HL-60 (cell line): ENCODE results near the gene CLPX.
A peak's percentile ranks its signal among the peaks of the same experiment; 100 is the strongest.

Experiments used
- CTCF ChIP-seq: IDR thresholded peaks from one replicate; pipeline ENCODE4 v1.5.1; 2011; ENCODE audit warnings: low read length, control low read depth, inconsistent platforms; ENCODE audit not compliant: insufficient read depth
- GABPA ChIP-seq: IDR thresholded peaks from 2 replicates; pipeline ENCODE4 v1.6.1; 2012; ENCODE audit warnings: low read depth
- POLR2AphosphoS5 ChIP-seq: IDR thresholded peaks from 2 replicates; pipeline ENCODE4 v1.6.1; 2012; ENCODE audit warnings: low read depth
- REST ChIP-seq: IDR thresholded peaks from 2 replicates; pipeline ENCODE4 v1.6.1; 2012; ENCODE audit warnings: low read depth; ENCODE audit not compliant: insufficient replicate concordance

GRCh38 chr15:65101411-65101890, 83.7 kb downstream of the CLPX start:
- peak; percentile 68 for TF ChIP-seq CTCF
- TF ChIP-seq GABPA, result no peak
- peak; percentile 81 for TF ChIP-seq POLR2AphosphoS5
- TF ChIP-seq REST, result no peak
